HFF-Myc (cell line): ENCODE data around the gene NDUFS5.
A peak's percentile ranks its signal among the peaks of the same experiment; 100 is the strongest.

ENCODE experiments used
- DNase-seq: peaks from one replicate; pipeline ENCODE4 v3.0.0-alpha.2; 2011; ENCODE audit warnings: low read depth; ENCODE audit errors: extremely low read depth
- H3K4me3 ChIP-seq: replicated peaks from 2 replicates; pipeline ENCODE4 v1.5.1; 2011; ENCODE audit warnings: low read depth, mild to moderate bottlenecking, control low read depth, low read length
- CTCF ChIP-seq: IDR thresholded peaks from 2 replicates; pipeline ENCODE4 v1.5.1; 2012; ENCODE audit warnings: mild to moderate bottlenecking, low read depth, low read length, control low read depth; ENCODE audit errors: missing control alignments

NDUFS5 gene

DNA sequence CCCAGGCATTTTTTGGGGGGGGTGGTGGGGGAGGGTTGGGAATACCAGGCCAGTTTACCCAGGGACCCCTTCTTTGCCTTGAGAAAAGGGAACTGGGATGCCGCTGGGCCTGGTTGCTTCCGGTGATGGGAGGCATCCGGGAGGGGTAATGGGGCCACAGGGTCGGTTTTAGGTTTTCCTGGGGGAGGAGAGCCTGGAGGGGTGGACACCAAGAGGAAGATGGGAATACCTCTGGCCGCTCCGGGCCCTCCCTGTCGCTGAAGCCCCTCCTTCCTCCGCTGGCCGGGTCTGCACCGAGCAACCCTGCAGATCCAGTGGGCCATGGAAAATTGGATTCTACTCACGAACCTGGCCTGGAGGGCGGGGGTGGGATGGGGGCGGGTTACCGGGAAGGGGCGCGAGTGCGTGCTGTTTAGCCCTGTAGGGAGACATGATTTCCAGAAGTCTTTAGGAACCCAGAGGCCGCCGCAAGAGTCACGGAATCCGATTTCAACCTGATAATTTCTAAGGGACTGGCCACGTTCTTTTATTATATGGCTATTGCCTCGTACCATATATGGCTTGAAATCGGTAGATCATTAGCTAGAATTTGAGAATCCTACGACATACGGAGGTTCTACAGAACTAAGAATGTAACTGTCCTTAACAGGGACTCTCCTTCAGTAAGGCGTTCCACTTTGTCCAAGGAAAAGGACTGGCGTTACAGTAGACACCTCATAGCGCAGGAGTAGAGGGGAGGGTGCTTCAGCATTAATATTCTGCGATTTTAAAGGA lies 34.3 kb upstream of the NDUFS5 start:
- no peak for TF ChIP-seq CTCF
- DNase-seq = no peak
- peak overlapping the region; percentile 57 for H3K4me3 ChIP-seq

DNA sequence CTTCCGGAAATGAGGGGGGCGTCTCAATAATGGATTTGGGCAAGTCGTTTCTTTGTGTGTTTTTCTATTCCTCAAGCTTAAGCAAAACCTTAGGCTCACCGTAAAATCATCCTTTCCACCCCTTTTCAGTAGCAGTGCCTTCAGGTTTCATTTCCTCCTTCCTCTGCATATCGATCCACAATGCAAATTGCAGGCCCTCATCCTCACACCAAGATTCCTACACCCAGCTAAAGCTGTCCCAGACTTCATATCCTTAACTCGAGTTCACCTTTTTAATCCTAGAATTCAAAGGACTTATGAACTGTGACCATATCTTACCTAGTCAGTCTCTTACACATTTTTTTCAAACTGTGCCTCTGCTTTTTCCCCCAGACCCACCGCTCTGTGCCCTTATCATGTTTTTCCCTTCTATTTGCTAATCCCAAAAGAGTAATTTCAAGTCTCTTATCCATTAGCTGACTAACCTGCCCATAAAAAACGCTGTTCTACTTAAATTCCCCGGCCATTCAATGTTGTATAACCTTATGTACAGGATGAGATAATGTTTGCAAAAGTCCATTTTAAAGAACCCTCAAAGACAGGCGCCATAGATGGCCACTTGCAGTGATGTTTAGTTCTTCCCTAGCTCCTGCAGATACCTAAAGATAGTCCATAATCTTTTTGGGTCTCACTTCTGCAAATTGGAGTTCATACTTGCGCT lies 33.6 kb upstream of the NDUFS5 start:
- peak overlapping the region; percentile 57 for H3K4me3 ChIP-seq
- no peak for DNase-seq
- no peak for TF ChIP-seq CTCF

DNA sequence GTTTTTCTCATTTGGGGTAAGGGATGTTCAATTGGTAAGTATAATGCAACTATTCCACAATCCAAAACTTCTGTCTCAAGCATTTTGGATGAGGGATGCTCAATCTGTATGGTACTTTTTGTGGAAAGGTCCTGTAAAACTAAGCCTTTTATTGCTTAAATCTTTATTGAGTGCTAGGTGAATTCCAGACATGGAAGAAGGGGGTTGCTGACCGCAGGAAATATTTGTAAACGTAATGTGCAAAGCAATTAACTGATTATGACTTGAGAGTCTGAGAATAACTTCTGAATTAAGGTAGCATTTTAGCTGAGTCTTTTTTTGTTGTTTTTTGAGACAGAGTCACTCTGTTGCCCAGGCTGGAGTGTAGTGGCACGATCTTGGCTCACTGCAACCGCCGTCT lies 32.0 kb upstream of the NDUFS5 start:
- DNase-seq = no peak
- TF ChIP-seq CTCF = no peak
- H3K4me3 ChIP-seq = no peak overlapping the region

DNA sequence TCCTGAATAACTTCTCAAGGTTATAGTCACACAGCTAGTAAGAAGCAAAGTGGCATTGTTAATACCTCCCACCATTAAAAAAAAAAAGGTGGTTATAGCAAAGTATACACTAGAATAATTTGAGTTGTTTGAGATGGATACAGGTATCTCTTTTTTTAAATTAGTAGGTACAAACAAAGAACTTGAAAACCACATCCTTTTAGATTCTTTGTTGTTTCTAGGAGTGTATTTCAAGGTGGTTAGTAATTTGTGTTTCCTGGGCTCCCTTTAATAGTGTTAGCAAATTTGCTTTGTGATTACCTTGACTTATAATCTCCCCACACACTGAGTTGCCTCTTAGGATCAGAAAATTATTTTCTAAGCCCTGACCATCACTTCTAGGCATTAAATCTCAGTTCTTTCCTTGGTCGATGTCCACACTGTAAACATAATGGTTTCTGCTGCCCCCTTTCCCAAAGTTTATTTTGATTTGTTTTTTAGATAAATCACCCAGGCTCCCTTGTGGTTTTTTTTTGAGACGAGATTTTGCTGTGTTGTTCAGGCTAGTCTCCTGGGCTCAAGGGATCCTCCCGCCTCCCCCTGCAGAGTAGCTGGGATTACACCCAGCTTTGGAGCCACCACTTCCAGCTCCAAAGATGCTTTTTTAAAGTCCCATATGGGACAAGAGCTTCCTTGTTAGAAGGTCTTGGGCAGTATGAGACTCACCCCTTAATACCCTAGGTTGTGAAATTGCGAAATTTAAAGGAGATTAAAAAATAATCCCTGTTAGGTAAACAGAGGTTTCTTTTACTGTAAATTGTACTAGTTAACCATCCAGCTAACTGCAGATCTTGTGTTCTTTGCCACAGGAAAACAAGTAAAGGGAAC lies 28.9 kb upstream of the NDUFS5 start:
- DNase-seq = no peak
- TF ChIP-seq CTCF = no peak
- H3K4me3 ChIP-seq = no peak overlapping the region

- no peak for DNase-seq
- no peak for TF ChIP-seq CTCF
- H3K4me3 ChIP-seq = no peak overlapping the region
Observed at GRCh38 chr1:38997901-38998190, 28.3 kb upstream of the NDUFS5 start.

GRCh38 chr1:39001516-39002421 lies 24.4 kb upstream of the NDUFS5 start:
- DNase-seq = no peak
- H3K4me3 ChIP-seq = no peak overlapping the region
- TF ChIP-seq CTCF = no peak
